ENCODE data around the gene EME1. TPM values are rescaled to one million over a fixed set of nuclear protein-coding genes. Genes with fewer than 3 reads are reported as not detected.

EME1 gene
- total RNA-seq, 4 donors from 2014 or later: 0.42 to 1.7 (median 1.1) TPM

- DNase-seq (ENCODE audit: low spot score in 2 of 2): no peak
- Histone ChIP-seq H3K4me3 (peak overlapping the region; percentile 61 to 97 (median 94)), H3K9me3 (no peaks in the 10 kb centered on the region), H3K4me1 (peaks cover 0 to 39% (median 15%) of the 10 kb centered on the region in 4 donors), H3K36me3 (no peaks in the 10 kb centered on the region), H3K27ac (peak overlapping the region; percentile 13 to 85 (median 58)), H3K27me3 (no peaks in the 10 kb centered on the region)
- 0 to 1% methylated on average over 45 to 50 of the region's 57 CpGs for WGBS, 2 donors
- no peak for TF ChIP-seq CTCF (IDR thresholded peaks at IDR 0.05)
- no peak for TF ChIP-seq POLR2A (IDR thresholded peaks at IDR 0.05)
- no peak for TF ChIP-seq EP300 (IDR thresholded peaks at IDR 0.05)
These were observed 26.5 kb upstream of the EME1 start for GRCh38 chr17:50346313-50347116.

- Histone ChIP-seq H3K27ac (peak overlapping the region; percentile 13 to 85 (median 58)), H3K9me3 (no peaks in the 10 kb centered on the region), H3K4me3 (peak overlapping the region; percentile 61 to 97 (median 94)), H3K27me3 (no peaks in the 10 kb centered on the region), H3K36me3 (peaks cover 0 to 7% (median 0%) of the 10 kb centered on the region in 3 donors), H3K4me1 (peaks cover 0 to 42% (median 15%) of the 10 kb centered on the region in 4 donors)
- no peak for TF ChIP-seq CTCF (IDR thresholded peaks at IDR 0.05)
- TF ChIP-seq POLR2A (IDR thresholded peaks at IDR 0.05): no peak
- no peak for TF ChIP-seq EP300 (IDR thresholded peaks at IDR 0.05)
- WGBS, 2 donors: 21 to 23% methylated on average over 15 to 17 of the region's 17 CpGs
- no peak for DNase-seq (ENCODE audit: low spot score in 2 of 2)
These were observed 25.7 kb upstream of the EME1 start for GRCh38 chr17:50347117-50347893.

- H3K9me3 ChIP-seq: no peaks in the 10 kb centered on the region
- TF ChIP-seq POLR2A (IDR thresholded peaks at IDR 0.05) (no peak), EP300 (IDR thresholded peaks at IDR 0.05) (no peak), CTCF (IDR thresholded peaks at IDR 0.05) (no peak)
- peaks cover 0 to 13% (median 0%) of the 10 kb centered on the region in 3 donors for H3K36me3 ChIP-seq
- no peak for DNase-seq (ENCODE audit: low spot score in 2 of 2)
- H3K27ac ChIP-seq: no peak overlapping the region
- H3K4me3 ChIP-seq: no peak overlapping the region
- WGBS, 2 donors: 72 to 73% methylated on average over 3 of the region's 3 CpGs
- peaks cover 0 to 42% (median 15%) of the 10 kb centered on the region in 4 donors for H3K4me1 ChIP-seq
- no peaks in the 10 kb centered on the region for H3K27me3 ChIP-seq
These were observed 25.1 kb upstream of the EME1 start for GRCh38 chr17:50347894-50348291.

GRCh38 chr17:50348522-50349242 lies 24.3 kb upstream of the EME1 start:
- Histone ChIP-seq H3K36me3 (peaks cover 0 to 21% (median 0%) of the 10 kb centered on the region in 3 donors), H3K27me3 (no peaks in the 10 kb centered on the region), H3K9me3 (no peaks in the 10 kb centered on the region), H3K4me1 (peaks cover 0 to 42% (median 15%) of the 10 kb centered on the region in 4 donors), H3K4me3 (no peak overlapping the region), H3K27ac (peak overlapping the region in 1 of 4 donors; percentile 2)
- WGBS, 2 donors: 52 to 54% methylated on average over 6 to 7 of the region's 7 CpGs
- DNase-seq (ENCODE audit: low spot score in 2 of 2): no peak
- TF ChIP-seq CTCF (IDR thresholded peaks at IDR 0.05) (no peak), POLR2A (IDR thresholded peaks at IDR 0.05) (no peak), EP300 (IDR thresholded peaks at IDR 0.05) (no peak)
